GM23338 (cell line): ENCODE measurements around the gene LYPLAL1. TPM values are rescaled to one million over a fixed set of nuclear protein-coding genes. Genes with fewer than 3 reads are reported as not detected.

ENCODE experiments used
- ATAC-seq: fragments of 200-7000 bp; cut with Tn5 transposase; 3 replicates; pipeline ENCODE4 v1.9.1; 2020
- DNase-seq: peaks from one replicate; pipeline ENCODE4 v3.0.0-alpha.2; 2015; ENCODE audit warnings: low spot score
- H2AFZ ChIP-seq: fragments of 200-600 bp; sonication (generic); 2 replicates; pipeline ENCODE4 v1.8.0; 2016; ENCODE audit warnings: antibody characterized with exemption, mild to moderate bottlenecking, moderate library complexity
- H3F3A ChIP-seq: fragments of 200-600 bp; sonication (generic); replicated peaks from 2 replicates; pipeline ENCODE4 v1.8.0; 2017; ENCODE audit warnings: antibody characterized with exemption, mixed run types, low read depth
- H3K27ac ChIP-seq: fragments of 200-600 bp; sonication (generic); 2 replicates; pipeline ENCODE4 v1.6.1; 2016; ENCODE audit warnings: low read depth
- H3K27me3 ChIP-seq: fragments of 200-600 bp; sonication (generic); 2 replicates; pipeline ENCODE4 v1.8.0; 2016; ENCODE audit warnings: mild to moderate bottlenecking, mixed run types, moderate library complexity; ENCODE audit not compliant: insufficient read depth
- H3K36me3 ChIP-seq: fragments of 200-600 bp; sonication (generic); 2 replicates; pipeline ENCODE4 v1.8.0; 2016; ENCODE audit warnings: mild to moderate bottlenecking; ENCODE audit not compliant: insufficient read depth
- H3K4me1 ChIP-seq: fragments of 200-600 bp; sonication (generic); 2 replicates; pipeline ENCODE4 v1.8.0; 2016; ENCODE audit warnings: mild to moderate bottlenecking, moderate library complexity; ENCODE audit not compliant: insufficient read depth
- H3K4me2 ChIP-seq: fragments of 200-600 bp; sonication (generic); 2 replicates; pipeline ENCODE4 v1.7.1; 2017; ENCODE audit warnings: mixed run types
- H3K4me3 ChIP-seq: fragments of 200-600 bp; sonication (generic); 2 replicates; pipeline ENCODE4 v1.6.1; 2016; ENCODE audit warnings: mixed run types
- H3K79me2 ChIP-seq: fragments of 200-600 bp; sonication (generic); replicated peaks from 2 replicates; pipeline ENCODE4 v1.8.0; 2017; ENCODE audit warnings: mild to moderate bottlenecking; ENCODE audit not compliant: insufficient read depth
- H3K9me2 ChIP-seq: fragments of 200-600 bp; sonication (generic); 2 replicates; pipeline ENCODE4 v1.8.0; 2017; ENCODE audit not compliant: insufficient read depth
- H4K20me1 ChIP-seq: fragments of 200-600 bp; sonication (generic); replicated peaks from 2 replicates; pipeline ENCODE4 v1.8.0; 2017; ENCODE audit warnings: mild to moderate bottlenecking; ENCODE audit not compliant: insufficient read depth
- H3K27ac Mint-ChIP-seq: 2 replicates; pipeline ENCODE4 v1.8.0; 2020; ENCODE audit warnings: inconsistent platforms, mild to moderate bottlenecking, moderate library complexity, mixed read lengths
- H3K27me3 Mint-ChIP-seq: 3 replicates; pipeline ENCODE4 v1.8.0; 2022; ENCODE audit warnings: low read depth, mild to moderate bottlenecking, moderate library complexity, mixed read lengths, inconsistent platforms; ENCODE audit not compliant: insufficient read depth, poor library complexity
- H3K36me3 Mint-ChIP-seq: 3 replicates; pipeline ENCODE4 v1.8.0; 2021; ENCODE audit warnings: low read depth, mild to moderate bottlenecking, inconsistent platforms, moderate library complexity, mixed read lengths
- H3K4me1 Mint-ChIP-seq: 3 replicates; pipeline ENCODE4 v1.8.0; 2020; ENCODE audit warnings: mild to moderate bottlenecking, inconsistent platforms, mixed read lengths
- H3K4me3 Mint-ChIP-seq: 3 replicates; pipeline ENCODE4 v1.8.0; 2021; ENCODE audit warnings: moderate library complexity, mild to moderate bottlenecking, inconsistent platforms, mixed read lengths
- H3K9me3 Mint-ChIP-seq: 3 replicates; pipeline ENCODE4 v1.8.0; 2020; ENCODE audit warnings: moderate library complexity, mild to moderate bottlenecking, inconsistent platforms, mixed read lengths
- CREB1 ChIP-seq: fragments of 250-450 bp; sonication (Bioruptor Pico); IDR thresholded peaks from 2 replicates; pipeline ENCODE4 v1.5.0; 2020; ENCODE audit warnings: low read depth, mild to moderate bottlenecking, moderate library complexity
- CTCF ChIP-seq, 2 experiments: fragments of 200-600 bp in 1 of 2; sonication (generic) in 1 of 2; conservative IDR thresholded peaks; 2 replicates each; pipeline versions ENCODE4 v1.5.1 to v1.6.1; 2016 to 2017; ENCODE audit warnings: antibody characterized with exemption in 2 of 2, low read depth in 2 of 2, mild to moderate bottlenecking in 2 of 2, moderate library complexity in 1 of 2
- ETS1 ChIP-seq: IDR thresholded peaks from 2 replicates; pipeline ENCODE4 v1.6.1; 2016; ENCODE audit warnings: antibody characterized with exemption
- EZH2 ChIP-seq: fragments of 200-600 bp; sonication (generic); IDR thresholded peaks from one replicate; pipeline ENCODE4 v1.8.0; 2017; ENCODE audit warnings: antibody characterized with exemption, mild to moderate bottlenecking, low read depth; ENCODE audit not compliant: unreplicated experiment
- EZH2phosphoT487 ChIP-seq: fragments of 200-600 bp; sonication (generic); IDR thresholded peaks from one replicate; pipeline ENCODE4 v1.8.1; 2018; ENCODE audit warnings: antibody characterized with exemption; ENCODE audit not compliant: unreplicated experiment
- JUNB ChIP-seq: IDR thresholded peaks from one replicate; pipeline ENCODE4 v1.6.1; 2016; ENCODE audit warnings: antibody characterized with exemption; ENCODE audit not compliant: unreplicated experiment
- NANOG ChIP-seq: IDR thresholded peaks from 2 replicates; pipeline ENCODE4 v1.6.1; 2016; ENCODE audit warnings: antibody characterized with exemption, borderline replicate concordance
- POLR2AphosphoS5 ChIP-seq: IDR thresholded peaks from 2 replicates; pipeline ENCODE4 v1.6.1; 2016; ENCODE audit warnings: antibody characterized with exemption, low read depth
- REST ChIP-seq: IDR thresholded peaks from one replicate; pipeline ENCODE4 v1.6.1; 2018; ENCODE audit warnings: antibody characterized with exemption; ENCODE audit not compliant: unreplicated experiment
- STAT1 ChIP-seq: IDR thresholded peaks from one replicate; pipeline ENCODE4 v1.6.1; 2016; ENCODE audit warnings: antibody characterized with exemption; ENCODE audit not compliant: unreplicated experiment
- ZNF114 ChIP-seq: fragments of 250-450 bp; sonication (Bioruptor Pico); IDR thresholded peaks from 2 replicates; pipeline ENCODE4 v1.5.0; 2020; ENCODE audit warnings: mild to moderate bottlenecking, moderate library complexity
- ZNF462 ChIP-seq: fragments of 250-450 bp; sonication (Bioruptor Pico); IDR thresholded peaks from 2 replicates; pipeline ENCODE4 v1.5.0; 2020; ENCODE audit warnings: mild to moderate bottlenecking, moderate library complexity
- polyA plus RNA-seq: library from polyadenylated mRNA; unstranded; fragments of >200 nt; fragmentation: Nextera tagmentation; extraction: Ambion mirVana; gene quantifications from 2 replicates; pipeline ENCODE4 v1.2.1, GENCODE V29; 2016
- total RNA-seq: library from RNA; depleted of rRNA; stranded (reverse); fragments of >200 nt; shearing (Covaris generic); gene quantifications from 2 replicates; pipeline ENCODE4 v1.2.3, GENCODE V29; 2014

Gene LYPLAL1
- total and polyA plus RNA-seq, 2 experiments from 2014 or later = 9.9 to 60.2 TPM

GRCh38 chr1:219177940-219178339 is 4.3 kb downstream of the LYPLAL1 start:
- H3K27ac Mint-ChIP-seq = no peak overlapping the region
- ATAC-seq = no peak

More at GRCh38 chr1:219177940-219178339, 4.3 kb downstream of the LYPLAL1 start:
- no peaks in the 10 kb centered on the region for H3K36me3 Mint-ChIP-seq
- Histone ChIP-seq H3K4me1 (0 out of 2 replicates have a peak, but pooled peaks cover 14% of the 10 kb centered on the region), H3K27me3 (no peaks in the 10 kb centered on the region), H2AFZ (no peak overlapping the region), H4K20me1 (0 out of 2 replicates have a peak, but pooled peaks cover 4% of the 10 kb centered on the region), H3K79me2 (peaks cover 12% of the 10 kb centered on the region; the same call in 1 of the 2 replicates), H3K36me3 (no peaks in the 10 kb centered on the region), H3K4me2 (no peak overlapping the region), H3K27ac (no peak overlapping the region), H3K4me3 (no peak overlapping the region), H3F3A (no peaks in the 10 kb centered on the region), H3K9me2 (no peaks in the 10 kb centered on the region)
- TF ChIP-seq POLR2AphosphoS5 (no peak), ZNF114 (CRISPR knock-in tag) (no peak), ZNF462 (CRISPR knock-in tag) (no peak), JUNB (no peak), CREB1 (CRISPR knock-in tag) (no peak), EZH2phosphoT487 (no peak), ETS1 (no peak), CTCF (conservative IDR thresholded peaks at IDR 0.05; ENCODE audit: low read depth in 2 of 2) (no peak), NANOG (no peak), STAT1 (no peak), REST (no peak), EZH2 (no peak)
- no peak for DNase-seq
- peaks cover 20% of the 10 kb centered on the region for H3K4me1 Mint-ChIP-seq
- H3K9me3 Mint-ChIP-seq = no peaks in the 10 kb centered on the region
- H3K4me3 Mint-ChIP-seq = no peak overlapping the region
- H3K27me3 Mint-ChIP-seq = no peaks in the 10 kb centered on the region
